ENCODE data around the gene LRRIQ4.

- peak in 1 of 7 experiments; percentile 5 for TF ChIP-seq CTCF (IDR thresholded peaks at IDR 0.05)
- TF ChIP-seq POLR2A (IDR thresholded peaks at IDR 0.05), result peak in 1 of 3 donors; percentile 9
Observed at GRCh38 chr3:169812332-169813235, at the start of gene LRRIQ4, which contains the start of gene LRRC34.

All from body of pancreas (tissue), 4 donors.